GM19455 (cell line): ENCODE results near the gene KIF7.

Experiments used
- ATAC-seq: cut with Tn5 transposase; IDR thresholded peaks from one replicate; pipeline ENCODE4 v1.9.1; 2021; ENCODE audit not compliant: unreplicated experiment

KIF7 gene

DNA sequence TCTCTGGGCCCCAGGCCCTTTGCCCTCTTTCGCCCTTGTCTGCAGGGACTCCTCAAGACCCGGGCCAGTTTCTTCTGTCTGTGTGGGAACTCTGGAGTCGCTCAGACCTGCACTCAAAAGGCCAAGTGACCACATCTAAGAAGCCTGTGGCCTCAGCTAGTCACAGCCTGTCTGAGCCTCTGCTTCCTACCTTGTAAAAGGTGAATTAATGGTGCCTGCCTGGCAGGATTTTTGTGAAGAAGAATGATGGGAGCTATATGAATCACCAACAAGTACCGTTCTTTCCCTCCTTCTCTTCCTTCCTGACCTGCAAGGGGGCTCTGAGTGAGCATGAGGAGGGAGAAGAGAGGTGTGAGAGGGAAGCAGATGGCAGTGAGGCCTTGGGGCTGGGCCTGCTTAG, 16.4 kb upstream of the KIF7 start:
- no peak for ATAC-seq

DNA sequence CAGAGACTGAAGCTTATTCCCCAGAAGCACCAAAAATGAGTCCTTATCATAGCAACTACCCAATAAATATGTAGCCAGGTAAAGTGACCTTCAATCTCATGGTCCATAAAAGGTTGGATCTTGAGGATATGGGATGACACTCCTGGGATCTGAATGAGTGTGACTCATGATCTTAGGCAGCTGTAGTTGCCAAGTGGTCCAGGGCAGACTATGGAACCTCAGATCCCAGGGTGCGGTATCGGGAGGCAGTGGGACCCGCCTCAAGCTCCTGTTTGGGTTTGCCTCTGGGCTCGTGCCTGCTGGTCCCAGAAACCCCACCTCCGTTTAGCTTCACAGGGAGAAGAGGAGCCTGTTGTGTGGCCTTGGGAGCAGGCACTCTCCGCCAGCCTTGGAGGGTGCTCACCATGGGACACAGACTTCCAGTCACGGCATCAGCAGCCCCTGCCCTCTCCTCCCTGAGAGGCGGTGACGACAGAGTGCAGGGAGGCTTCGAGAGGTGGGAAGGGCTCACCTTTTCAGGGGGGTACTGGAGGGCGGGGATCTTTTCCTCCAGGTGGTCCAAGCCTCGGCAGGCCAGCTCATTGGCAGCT, 15.8 kb upstream of the KIF7 start:
- ATAC-seq: no peak

DNA sequence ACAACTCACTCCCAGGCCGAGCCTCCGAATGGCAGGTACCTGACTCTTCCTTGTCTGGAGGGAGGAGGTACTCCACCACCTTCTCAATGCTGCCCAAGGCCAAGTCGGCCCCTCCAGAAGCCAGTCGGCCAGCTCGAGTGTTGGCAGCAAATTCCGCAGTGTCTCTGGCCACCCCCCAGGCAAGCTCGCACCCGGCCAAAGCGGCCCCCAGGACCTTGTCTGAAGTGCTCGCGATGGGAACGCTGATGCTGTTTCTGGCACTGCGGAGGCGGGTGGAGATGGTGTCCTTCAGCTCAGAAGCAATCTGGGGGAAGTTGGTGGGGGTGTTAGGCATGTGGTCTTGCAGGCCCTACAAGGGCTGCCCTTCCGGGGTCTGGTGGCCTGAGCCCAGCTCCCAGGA, 14.7 kb upstream of the KIF7 start:
- no peak for ATAC-seq

DNA sequence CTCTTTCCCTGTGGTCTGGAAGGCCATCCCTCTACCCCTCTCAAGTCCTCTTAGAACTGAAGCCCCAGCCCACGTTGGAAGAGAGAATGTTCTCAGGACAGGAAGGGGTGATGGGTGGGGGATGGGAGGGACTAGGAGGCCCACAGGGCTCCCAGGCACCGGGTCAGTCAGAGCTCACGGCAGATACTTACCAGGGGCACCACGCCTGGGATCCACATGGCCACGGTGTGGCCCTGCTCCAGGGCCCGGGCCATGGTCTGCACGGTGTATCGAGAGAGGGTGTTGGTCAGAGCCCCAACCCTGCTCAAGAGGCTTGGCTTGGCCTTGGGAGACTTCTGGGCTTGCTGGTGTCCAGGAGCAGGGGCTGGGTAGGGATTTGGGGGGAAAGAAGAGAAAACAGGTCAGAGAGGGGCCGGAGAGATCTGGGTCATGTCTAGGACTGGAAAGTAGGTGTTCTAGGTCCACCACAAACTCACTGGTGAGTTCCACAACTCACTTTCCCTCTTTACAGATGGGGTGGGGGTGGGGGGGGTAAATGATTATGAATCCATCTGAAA, 14.1 kb upstream of the KIF7 start:
- no peak for ATAC-seq

DNA sequence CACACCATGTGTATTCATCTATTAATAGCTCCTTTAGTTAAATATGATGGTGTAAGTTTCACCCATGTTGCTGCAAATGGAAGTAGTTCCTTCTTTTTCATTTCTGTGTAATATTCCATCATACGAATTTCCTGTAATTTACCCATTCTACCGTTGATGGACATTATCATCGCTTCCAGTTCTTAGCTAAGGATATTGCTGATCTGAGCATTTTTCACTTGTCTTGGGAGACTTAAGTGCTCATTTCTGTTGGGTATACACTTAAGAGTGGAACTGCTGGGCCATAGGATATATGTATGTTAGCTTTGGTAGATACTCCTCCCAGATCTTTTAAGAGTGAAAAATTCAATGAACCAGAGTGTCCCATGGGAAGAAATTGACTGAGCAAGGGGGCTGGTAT, 12.9 kb upstream of the KIF7 start:
- ATAC-seq: no peak

DNA sequence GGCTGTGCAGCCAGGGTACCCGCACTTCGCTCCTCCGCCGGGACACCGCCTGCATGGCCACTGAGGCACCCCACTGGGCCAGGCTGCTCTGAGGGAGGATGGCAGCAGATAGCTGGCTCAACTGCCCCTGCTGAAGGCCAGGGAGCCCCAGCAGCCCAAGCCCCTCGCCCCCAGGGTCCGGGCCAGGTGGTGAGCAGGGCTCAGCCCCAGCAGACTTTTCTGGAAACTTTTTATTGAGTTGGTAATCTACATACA, 12.4 kb upstream of the KIF7 start:
- ATAC-seq: no peak

DNA sequence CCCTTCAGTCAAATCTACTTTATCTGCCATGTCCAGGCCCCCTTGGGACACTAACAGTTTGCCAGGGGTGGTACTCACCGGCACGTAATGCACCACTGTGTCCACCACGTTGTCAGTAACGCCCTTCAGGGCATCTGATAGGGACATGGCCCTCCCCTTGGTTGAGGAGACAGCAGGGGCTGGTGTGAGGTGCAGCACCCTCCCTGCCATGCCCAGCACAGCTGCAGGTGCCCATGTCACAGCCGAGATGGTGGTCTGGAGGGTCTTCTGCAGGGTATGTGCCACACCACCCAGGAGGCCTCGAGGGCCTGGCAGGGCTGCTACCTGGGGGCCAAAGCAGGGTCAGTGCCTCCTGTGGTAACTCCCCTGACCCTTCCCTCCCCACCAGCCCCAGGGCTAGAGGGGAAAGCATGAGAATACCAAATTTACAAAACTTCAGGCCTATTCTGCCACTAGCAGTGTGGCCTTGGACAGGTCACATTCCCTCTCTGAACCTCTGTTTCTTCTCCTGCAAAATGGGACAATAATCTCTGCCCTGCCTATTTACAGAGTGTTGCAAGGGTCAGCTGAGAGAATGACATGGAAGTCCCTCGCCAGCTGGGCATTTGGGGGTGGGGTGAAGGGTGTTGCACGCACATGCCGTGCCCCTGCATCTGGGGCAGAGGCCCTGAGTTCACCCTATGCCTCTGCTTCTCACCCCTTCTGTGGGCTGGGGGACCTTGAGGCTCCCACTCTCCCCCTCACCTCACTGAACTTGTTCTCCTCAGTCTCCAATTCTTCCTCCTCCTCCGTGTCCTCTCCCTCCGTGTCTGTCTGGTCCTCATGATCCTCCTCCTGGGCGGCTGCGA, 11.8 kb upstream of the KIF7 start:
- no peak for ATAC-seq

DNA sequence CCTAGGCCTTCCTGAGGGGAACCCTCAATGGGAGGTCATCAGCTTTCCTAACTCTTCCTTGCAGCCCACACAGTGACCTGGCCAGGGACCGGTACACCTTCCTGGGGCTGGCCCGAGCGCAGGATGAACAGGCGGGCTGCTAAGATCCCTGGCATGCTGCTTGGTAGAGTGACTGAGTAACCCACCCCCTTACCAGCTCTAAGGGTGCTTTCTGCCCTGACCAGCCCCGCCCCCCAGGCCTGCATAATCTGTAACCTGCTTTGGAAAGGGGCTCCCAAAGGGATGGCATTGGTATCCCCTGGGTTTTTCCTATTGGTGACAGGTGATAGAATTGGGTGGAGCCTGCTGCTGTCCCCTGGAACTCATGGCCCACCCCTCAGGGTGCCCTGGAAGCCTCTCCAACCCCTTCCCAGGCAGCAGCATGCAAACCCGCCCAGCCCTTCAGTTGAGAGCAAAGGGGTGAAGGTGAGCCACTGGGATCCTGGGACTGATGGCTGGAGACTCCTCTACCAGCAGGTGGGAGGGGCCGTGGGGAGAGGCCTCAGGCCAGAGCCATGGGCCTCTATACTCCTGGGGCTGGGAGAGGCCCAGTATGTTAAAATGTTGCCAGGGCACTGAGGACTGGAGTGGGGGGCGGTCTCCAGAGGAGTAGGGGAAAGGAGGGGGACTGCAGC, 11.1 kb upstream of the KIF7 start:
- no peak for ATAC-seq

DNA sequence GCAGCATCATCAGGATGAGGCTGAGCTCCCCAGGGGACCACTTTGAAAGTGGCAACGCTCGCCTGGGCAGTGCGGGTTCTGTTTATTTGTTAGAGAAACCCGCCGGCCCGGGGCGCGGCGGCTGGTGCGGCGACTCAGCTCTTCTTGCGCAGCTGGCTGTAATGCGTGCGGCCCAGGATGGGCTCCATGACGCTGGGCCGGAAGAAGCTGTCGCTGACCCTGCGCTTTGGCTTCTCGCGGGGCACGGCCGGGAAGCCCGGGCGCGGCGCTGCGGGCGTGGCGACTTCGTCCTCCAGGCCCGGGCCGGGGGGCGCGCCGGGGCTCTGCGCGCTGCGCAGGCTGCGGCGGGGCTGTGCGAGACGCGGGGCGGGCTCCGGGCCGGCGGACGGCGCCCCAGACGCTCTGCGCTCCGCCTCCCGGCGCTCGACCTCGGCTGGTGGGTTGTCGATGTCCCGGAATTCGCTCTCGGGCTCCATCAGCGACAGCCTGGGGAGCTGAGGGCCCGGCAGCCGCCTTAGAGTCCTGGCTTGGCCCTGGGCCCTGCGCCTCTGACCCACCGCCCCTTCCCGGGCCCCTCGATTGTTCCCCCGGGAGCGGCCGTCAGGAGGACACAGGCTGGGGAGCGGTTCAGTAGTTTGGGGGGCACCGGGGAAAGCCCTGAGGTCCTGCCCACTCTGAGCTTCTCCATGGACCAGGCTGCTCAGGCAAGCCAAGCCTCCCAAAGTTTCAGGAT, 10.3 kb upstream of the KIF7 start:
- no peak for ATAC-seq

DNA sequence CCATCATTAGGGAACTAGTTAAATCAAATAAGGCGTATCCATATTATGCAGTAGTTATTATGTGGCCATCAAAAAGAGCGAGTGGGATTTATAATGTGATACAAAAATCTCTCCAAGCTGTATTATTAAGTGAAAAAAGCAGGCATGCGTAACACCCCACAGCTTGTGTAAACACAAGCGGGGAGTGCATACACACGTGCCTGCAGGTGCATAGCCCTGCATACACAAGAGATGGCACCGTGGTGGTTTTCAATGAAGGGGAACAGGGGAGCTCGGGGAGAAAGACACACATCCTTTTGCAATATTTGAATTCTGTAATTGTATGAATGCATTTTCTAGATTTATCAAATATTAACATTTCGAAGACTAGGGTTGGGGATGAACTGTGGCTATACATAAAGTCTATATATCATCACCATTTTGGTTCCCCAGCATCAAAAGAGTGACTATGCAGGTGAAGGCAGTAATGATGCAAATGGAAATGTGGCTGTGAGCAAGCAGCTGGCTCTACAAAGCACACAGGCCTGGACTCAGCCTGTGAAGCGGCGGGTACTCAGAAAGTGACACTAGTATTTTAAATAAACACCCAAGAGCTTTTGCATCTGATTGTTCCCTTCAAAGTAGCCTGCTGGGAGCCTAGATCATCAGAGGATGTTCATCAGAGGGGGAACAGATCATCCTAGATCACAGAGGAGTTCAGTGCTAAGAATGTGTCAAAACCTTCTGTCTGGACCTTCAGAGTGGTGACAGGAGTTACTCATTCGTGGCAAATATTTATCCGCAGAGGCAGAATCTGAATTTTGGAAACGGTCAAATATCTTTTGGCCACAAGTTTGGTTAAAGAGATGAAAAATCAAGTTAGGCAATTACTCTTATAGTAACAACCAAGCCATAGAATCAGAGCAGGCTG, 9.4 kb upstream of the KIF7 start:
- ATAC-seq: no peak

DNA sequence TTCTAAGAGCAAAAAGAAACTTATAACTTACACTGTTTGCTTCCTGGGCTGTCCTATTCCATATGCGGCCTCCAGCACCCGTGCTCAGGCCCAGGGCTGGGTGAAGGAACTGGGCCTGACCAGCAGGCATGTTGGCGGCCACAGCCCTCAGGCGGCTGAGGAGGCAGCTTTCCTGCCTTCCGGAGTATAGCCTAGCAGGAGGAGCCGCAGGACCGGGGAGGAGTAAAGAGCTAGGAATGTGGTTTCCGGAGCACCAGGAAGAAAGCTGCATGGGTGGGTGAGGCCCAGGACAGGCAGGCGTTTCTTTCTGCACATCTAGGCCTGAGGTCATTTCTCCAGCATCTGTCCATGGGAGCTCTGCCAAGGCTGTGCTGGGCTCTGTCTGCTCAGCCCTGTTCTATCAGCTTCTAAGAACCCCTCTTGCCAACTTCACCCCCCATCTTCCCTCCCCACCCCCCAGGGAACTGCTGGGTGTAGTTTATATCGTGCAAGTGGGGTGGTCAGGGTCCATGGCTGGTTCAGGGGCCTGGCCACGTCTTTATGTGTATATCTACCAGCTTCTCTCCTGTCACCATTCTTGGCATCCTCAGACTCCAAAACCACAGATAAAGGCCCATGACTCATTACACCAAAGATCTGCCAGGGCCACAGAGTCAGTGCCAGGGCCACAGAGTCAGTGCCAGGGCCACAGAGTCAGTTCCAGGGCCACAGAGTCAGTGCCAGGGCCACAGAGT, 7.8 kb upstream of the KIF7 start:
- no peak for ATAC-seq

DNA sequence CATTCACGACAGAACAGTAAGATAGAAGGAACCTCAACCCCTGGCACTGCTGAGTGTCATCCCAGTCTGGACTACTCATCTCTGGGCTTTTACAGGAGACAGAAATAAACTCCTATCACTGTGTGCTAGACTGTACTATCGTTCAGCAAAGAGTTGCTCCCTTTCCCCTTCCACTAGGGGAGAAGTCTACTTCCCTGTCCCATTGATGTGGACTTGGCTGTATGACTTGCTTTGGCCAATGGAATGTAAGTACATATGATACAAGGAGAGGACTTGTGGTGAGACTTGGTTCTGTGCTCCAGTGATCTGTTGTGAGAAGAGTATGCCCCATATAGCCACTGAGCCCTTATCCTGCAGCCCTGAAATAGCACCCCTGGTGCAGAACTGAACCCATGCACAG, 5.3 kb upstream of the KIF7 start:
- ATAC-seq: no peak

DNA sequence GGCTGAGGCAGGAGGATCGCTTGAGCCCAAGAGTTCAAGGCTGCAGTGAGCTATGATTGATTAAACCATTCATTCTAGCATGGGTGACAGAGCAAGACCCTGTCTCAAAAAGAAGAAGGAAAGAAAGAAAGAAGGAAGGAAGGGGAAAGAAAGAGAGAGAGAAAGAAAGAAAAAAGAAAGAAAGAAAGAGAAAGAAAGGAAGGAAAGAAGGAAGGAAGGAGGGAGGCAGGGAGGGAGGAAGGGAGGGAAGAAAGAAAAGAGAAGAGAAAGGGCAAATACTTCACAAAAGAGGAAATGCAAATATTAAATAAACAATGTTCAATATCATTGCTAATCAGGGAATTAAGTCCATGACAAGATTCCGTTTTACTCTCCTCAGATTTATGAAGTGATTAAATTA, 4.0 kb upstream of the KIF7 start:
- no peak for ATAC-seq

DNA sequence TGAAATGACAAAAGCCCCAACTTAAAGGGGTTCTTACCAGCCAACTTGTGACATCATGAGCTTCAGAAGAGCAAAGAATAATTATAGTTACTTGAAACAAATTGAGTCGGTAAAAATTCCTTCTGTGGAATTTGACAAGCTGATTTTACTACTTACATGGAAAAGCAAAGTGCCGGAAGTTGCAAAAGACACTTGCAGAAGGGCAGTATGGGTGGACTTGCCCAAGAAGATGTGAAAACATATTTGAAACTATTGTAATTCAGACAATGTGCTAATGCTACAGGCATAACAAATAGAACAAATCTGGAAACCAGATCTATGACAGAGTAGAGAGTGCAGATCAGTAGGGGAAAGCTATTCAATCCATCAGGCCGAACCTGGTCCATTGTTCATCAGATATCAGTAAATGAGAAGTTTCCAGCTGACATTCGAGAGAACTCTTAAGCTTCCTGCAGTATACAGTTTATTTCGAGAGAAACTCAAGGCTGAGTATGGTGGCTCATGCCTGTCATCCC, 2.5 kb upstream of the KIF7 start:
- no peak for ATAC-seq

DNA sequence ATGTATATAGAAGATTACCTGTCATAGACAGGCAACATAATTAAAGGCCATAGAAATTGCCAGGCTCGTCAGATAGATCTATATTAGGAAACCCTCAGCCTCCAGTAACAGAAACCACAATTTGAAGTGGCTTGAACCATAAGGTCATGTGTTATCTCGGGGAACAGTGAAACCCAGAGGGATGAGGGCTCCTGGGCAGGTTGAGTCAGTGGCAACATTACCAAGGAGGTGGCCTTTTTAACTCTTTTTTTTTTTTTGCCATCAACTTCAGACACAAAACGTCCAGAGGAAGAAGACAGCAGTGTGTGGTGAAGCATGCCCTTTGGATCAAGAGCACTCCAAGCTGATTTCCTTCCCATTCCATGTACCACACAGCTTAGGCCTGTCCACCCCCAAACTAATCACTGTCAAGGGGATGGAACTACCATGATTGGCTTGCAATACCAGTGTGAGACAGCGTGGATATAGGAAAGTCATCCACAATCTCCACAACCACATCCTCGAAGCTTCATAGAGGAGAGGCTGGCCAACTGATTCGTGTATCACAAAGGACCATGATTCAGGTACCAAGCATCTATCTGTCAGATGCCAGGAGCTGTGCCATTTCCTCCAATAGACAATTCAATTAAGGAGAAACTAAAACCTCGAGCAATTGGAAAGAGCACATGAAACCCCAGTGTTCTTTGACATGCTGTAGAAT, 999 bp upstream of the KIF7 start:
- no peak for ATAC-seq

DNA sequence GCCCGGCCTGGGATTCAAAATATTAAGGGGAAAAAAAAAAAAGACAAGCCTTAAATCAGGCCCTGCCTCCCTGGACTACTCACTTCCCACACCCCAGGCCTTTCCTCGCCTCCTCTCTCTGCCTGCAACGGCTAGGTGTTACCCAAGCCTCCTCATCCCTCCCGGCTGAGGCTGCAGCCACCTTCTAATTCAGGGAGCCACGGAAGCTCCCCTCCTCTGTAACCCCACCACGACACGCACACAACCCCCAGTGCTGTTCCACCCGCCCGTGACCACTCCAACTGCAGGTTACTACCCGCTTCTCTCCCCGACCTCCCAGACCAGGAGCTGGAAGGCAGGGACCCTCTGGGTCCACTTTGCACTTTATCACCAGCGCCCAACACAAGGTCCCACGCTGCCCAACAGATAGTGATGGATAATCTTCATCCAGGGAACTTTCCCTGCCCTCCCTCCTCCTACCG, 936 bp downstream of the KIF7 start:
- no peak for ATAC-seq

DNA sequence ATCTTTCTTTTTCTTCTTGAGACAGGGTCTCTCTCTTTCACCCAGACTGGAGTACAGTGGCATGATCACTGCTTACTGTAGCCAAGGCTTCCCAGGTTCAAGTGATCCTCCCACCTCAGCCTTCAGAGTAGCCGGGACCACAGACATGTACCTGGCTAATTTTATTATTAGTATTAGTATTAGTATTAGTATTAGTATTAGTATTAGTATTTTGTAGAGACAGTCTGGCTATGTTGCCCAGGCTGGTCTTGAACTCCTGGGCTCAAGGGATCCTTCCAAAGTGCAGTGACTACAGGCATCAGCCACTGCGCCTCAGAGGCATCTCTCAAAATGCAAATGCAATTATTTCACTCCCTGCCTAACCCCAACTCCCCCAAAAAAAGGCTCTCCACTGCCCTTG, 1.7 kb downstream of the KIF7 start:
- no peak for ATAC-seq

DNA sequence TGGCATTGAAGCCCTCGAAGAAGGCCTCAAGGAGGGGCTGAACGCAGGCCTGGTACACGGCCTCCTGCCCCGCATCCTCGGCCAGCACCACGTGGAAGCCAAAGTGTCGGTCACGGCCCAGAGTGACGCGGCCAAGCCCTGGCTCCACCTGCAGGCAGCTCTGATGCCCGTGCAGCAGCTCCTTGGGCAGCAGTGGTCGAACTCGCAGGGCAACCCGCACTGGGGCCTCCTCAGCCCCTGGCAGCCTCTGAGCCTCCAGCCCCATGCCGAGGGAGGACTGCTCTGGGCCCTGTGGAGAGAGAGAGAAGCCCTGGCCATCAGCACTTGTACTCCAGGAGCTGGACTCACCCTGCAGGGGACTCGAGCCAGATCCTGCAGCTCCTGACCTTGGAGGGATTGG, 2.6 kb downstream of the KIF7 start:
- no peak for ATAC-seq

DNA sequence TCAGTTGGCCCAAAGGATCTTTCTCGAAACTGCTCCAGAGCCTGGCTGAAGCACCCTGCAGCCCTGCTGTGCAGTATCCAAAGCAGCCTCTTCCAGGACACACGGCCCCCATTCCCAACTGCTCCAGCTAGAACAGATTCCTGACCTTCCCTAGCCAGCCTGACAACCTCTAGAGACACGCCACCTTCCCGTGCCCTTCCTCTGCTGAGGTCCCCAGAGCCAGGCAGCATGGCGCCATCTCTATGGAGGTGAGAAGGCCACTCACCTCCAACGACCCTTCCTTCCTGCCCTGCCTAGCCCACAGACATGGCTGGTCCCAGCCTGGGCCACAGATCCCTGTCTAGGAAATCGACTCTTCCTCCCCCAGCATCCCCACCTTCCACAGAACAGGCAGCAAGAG, 3.1 kb downstream of the KIF7 start:
- no peak for ATAC-seq
